ENCODE results near the gene DIP2C.
"Not testable (repeated sequence)": the region's sequence is repeated elsewhere in the genome, so short reads cannot be mapped to it uniquely, and the experiment has no call there.

Gene DIP2C

GRCh38 chr10:323651-324293 is 365.7 kb downstream of the DIP2C start:
- DNase-seq (ENCODE audit: low spot score), result peak; percentile 93

DNA sequence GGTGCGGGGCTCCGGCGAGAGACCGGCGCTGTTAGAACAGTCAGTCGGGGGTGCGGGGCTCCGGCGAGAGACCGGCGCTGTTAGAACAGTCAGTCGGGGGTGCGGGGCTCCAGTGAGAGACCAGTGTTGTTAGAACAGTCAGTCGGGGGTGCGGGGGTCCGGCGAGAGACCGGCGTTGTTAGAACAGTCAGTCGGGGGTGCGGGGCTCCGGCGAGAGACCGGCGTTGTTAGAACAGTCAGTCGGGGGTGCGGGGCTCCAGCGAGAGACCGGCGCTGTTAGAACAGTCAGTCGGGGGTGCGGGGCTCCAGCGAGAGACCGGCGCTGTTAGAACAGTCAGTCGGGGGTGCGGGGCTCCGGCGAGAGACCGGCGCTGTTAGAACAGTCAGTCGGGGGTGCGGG is 366.4 kb downstream of the DIP2C start:
- DNase-seq (ENCODE audit: low spot score), result not testable (repeated sequence)

DNA sequence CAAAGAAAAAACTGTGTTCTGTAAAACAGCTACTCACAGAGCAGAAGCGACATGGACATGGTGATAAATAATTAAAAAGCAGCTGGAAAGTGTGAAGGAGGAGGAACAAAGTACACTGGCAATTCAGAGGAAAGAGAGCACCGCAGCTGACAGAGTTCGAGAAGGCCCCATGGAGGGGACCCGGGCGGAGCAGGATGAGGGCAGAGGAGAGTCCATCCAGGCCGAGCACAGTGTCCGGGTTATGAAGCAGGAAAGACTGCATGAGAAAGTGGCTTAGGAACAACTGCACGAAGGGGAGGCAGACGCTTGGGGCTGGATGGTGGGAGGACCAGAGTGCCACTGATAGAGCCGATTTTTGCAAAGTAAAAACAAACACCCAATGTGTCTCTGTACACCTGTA is 368.7 kb downstream of the DIP2C start:
- DNase-seq (ENCODE audit: low spot score), result no peak

GRCh38 chr10:317926-318325 is 371.5 kb downstream of the DIP2C start:
- no peak for DNase-seq (ENCODE audit: low spot score)

- peak; percentile 8 for DNase-seq (ENCODE audit: low spot score)
Measured at GRCh38 chr10:317271-317769, 372.1 kb downstream of the DIP2C start.

DNA sequence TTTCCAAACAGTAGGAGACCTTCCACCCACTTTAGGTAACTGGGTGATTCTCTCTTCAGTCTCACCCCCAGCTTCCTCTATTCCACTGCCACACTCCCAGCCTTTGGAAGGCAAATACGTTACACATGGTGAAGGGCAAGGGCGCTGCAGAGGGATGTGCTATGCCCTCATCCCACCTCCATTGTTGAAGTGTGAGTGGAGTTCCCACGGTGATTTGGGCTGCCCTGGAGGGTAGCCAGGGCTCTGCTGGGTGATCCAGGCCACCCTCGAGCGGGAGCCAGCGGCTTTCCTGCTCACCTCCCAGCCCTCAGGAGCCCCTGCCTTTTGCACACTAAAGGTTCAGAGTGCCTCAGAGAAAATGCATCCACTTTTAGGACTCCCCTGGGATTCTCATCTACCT is 373.1 kb downstream of the DIP2C start:
- no peak for DNase-seq (ENCODE audit: low spot score)

GRCh38 chr10:314871-315270 is 374.6 kb downstream of the DIP2C start:
- DNase-seq (ENCODE audit: low spot score), result no peak

DNA sequence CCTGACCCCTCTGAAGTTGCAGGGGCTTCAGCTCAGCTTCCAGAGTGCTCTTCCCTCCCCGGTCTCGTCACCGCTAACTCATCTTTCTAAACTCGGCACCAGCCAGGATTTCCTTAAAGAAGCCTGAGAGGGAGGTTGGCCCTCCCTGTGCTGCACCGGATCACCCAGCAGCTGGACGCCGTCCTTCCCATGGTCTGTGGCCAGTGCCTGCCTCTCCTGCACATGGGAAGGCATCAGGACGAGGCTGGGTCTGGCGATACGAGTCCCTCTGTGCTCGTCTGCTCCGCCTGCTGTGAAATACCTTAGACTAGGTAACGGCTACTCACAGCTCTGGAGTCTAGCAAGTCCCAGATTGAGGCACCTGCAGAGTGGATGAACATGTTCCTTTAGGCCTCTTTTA is 375.1 kb downstream of the DIP2C start:
- no peak for DNase-seq (ENCODE audit: low spot score)

DNA sequence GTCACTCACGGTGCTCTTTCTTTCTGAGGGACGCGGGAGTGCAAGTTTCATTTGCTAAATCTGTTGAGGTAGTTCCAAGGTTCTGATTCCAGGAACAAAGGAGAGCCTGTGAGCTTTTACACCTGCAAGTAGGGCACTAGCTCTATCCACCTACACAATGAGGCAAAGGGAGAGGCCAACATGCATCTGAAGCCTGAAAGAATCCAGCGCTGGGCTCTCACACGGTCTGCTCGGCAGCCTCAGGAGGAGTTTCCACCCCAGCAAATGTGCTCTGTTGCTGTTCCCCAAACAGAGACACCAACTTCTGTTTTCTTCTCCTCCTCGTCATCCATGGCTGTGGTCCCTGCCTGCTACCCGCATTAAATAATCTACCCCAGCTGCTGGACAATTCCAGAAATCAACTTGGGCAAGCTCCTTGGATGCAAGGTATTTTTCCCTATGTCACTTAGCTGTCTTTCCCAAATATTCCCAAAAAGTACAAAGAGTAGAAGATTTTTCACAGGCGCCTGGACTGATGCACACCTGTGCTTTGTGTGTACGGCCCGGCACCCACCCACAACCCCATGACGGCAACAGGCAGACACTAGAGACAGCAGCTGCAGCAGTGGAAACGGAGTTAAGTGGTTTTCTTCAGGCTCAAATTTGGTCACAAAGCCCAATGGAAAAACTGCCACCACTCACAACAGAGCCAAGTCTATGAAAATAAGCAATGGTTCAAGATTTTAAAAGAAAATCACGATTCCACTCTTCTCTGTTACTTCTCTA is 377.4 kb downstream of the DIP2C start:
- DNase-seq (ENCODE audit: low spot score), result no peak

- DNase-seq (ENCODE audit: low spot score), result no peak
Measured at GRCh38 chr10:310976-311639, 378.4 kb downstream of the DIP2C start.

DNA sequence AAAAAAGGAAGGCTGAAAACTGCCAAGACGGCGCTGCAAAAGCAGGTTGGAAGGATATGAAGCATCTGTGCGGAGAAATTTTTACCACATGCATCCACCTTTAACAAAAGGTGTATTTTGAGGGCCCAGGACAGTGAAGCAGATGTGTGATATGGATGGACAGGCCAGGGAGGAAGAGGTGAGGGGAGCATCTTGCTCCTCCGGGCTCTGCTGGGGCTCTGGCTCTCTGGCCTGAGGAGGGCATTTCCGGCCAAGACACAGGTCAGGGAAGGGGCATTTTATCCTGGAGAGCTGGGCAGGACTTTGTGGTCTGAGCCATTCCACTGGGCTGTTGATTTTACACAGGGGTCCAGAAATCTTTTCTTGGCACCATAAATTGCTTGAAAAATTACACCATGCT is 379.1 kb downstream of the DIP2C start:
- no peak for DNase-seq (ENCODE audit: low spot score)

- no peak for DNase-seq (ENCODE audit: low spot score)
Measured at GRCh38 chr10:308572-309085, 380.8 kb downstream of the DIP2C start.

- no peak for DNase-seq (ENCODE audit: low spot score)
Measured at GRCh38 chr10:308101-308500, 381.4 kb downstream of the DIP2C start.

GRCh38 chr10:307659-308058 is 381.8 kb downstream of the DIP2C start:
- DNase-seq (ENCODE audit: low spot score), result no peak

DNA sequence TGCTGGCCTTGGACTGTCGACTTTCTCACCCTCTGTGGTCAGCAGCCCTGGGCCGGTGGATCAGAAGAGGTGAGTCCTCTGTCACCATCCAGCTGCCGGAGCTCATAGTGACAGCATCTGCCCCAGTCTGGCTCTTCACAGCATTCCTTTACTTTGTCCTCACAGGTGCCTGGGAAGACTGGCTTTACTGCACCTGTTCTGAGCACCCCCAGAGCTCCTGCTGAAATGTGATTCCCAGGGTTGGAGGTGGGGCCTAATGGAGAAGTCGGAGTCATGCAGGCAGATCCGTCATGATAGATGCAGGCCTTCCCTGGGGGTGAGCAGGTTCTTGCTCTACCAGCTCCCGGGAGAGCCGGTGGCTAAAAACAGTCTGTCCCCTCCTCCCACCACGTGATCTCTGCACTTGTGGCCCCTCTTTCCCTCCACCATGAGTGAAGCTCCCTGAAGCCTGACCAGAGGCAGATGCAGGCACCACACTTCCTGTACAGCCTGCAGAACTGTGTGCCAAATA is 382.7 kb downstream of the DIP2C start:
- peak; percentile 43 for DNase-seq (ENCODE audit: low spot score)

GRCh38 chr10:306007-306674 is 383.3 kb downstream of the DIP2C start:
- no peak for DNase-seq (ENCODE audit: low spot score)

DNA sequence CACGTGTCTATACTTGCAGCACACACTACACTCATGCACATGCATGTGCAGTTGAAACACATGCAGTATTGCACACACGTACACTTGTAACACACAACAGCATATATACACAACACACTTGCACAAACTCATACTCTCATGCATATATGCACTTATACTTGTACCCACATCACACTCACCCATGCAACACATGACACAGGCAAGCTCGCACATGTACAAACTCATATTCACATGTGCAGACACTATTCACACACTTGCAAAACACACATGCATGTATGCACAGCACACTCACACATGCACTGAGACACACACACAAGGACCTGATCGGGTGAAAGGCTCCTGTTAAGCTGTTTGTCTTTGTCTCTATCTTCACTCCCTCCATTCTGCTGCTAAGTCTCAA is 384.4 kb downstream of the DIP2C start:
- no peak for DNase-seq (ENCODE audit: low spot score)

DNA sequence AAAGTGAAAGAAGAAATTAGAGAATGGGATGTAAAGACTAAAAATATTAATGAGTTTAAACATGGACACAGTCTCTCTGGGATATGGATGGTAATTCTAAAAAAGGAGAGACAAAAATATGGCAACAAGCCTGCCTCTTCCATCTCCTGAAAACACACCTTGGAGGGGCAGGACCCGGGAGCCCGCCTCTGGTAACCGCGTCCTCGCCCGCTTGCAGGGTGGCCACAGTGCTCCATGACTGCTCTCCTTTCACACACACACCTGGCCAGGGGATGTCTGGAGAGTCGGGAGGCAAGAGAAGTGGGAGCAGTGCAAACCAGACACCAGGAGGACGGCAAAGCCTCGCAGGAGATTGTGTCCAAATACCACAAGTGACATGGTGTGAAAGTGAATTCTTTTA is 387.9 kb downstream of the DIP2C start:
- no peak for DNase-seq (ENCODE audit: low spot score)

DNA sequence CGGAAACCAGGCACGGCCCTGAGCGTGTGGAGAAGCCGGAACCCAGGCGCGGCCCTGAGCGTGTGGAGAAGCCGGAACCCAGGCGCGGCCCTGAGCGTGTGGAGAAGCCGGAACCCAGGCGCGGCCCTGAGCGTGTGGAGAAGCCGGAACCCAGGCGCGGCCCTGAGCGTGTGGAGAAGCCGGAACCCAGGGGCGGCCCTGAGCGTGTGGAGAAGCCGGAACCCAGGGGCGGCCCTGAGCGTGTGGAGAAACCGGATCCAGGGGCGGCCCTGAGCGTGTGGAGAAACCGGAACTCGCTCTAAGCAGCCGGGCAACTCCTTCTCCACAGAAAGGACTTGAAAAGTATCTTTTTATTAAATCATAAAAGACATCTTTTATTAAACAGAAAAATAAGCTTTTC is 388.9 kb downstream of the DIP2C start:
- DNase-seq (ENCODE audit: low spot score), result not testable (repeated sequence)

DNA sequence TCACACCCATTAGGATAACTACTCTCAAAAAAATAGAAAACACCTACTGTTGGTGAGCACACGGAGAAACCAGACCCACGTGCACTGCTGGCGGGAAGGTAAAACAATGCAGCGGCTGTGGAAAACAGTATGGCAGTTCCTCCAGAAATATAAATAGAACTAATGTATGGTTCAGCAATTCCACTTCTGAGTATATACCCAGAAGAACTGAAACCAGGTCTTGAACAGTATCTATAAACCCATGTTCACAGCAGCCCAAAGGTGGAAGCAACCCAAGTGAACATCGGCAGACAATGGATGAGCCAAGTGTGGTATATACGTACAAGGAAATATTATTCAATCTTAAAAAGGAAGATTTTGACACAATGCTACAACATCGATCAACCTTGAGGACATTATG is 389.5 kb downstream of the DIP2C start:
- no peak for DNase-seq (ENCODE audit: low spot score)

- no peak for DNase-seq (ENCODE audit: low spot score)
Measured at GRCh38 chr10:299512-299911, 390.0 kb downstream of the DIP2C start.

- no peak for DNase-seq (ENCODE audit: low spot score)
Measured at GRCh38 chr10:298033-298432, 391.4 kb downstream of the DIP2C start.

Data from kidney tubule cell (primary cell).